GM19467 (cell line): ENCODE data around the gene MAPK11.

Experiments
- ATAC-seq: cut with Tn5 transposase; IDR thresholded peaks from one replicate; pipeline ENCODE4 v1.9.1; 2021; ENCODE audit warnings: mild to moderate bottlenecking, moderate library complexity; ENCODE audit not compliant: unreplicated experiment

Gene MAPK11

DNA sequence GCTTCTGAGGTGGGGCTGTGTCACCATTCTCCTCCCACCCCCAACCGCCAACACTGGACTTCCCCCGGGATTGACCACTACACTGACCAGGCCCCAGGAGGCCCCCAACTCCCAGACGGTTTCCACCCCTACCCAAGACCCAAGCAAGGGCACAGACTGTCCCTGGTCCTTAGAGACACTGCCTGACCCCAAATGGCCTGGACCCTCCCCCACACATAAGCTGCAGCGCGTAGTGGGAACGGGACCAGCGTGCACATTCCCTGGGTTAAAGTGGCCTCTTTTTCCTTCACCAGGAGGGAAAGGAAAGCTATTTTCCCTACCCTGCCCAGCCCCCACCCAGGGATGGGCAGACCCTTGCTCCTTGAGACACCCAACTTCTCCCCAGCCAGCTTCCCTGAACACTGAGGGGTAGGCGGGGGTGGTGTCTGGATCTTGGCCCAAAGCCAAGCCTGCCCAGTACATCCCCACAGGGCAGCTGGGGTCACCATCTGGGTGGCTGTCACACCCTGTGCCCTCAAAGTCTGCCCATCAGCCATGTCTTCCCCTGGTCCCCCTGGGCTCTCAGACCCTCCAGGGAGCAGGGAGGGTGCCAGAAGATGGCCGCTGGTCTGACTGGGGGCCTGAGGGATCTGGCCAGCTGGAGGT is 7.1 kb downstream of the MAPK11 start:
- ATAC-seq, result no peak

DNA sequence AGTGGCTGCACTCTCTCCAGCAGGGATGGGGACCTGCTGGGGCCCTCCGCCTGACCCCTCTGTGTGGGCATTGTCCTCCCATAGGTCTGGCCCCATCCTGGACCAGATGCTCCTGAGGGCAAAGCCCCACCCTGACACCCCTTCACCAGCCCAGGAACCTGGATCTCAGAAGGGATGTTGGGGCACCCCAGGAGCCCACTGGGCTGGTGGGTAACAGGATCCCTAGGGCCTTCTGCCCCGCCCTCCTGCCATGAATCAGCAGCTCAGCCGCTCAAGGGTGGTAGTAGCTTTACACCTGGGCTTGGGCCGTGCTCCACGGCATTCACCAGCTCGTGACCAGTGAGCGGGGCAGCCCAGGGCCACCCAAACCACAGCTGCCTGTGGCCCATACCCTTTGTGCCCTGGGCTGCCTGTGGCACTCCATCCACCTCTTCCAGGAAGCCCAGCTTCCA is 7.7 kb downstream of the MAPK11 start:
- no peak for ATAC-seq

DNA sequence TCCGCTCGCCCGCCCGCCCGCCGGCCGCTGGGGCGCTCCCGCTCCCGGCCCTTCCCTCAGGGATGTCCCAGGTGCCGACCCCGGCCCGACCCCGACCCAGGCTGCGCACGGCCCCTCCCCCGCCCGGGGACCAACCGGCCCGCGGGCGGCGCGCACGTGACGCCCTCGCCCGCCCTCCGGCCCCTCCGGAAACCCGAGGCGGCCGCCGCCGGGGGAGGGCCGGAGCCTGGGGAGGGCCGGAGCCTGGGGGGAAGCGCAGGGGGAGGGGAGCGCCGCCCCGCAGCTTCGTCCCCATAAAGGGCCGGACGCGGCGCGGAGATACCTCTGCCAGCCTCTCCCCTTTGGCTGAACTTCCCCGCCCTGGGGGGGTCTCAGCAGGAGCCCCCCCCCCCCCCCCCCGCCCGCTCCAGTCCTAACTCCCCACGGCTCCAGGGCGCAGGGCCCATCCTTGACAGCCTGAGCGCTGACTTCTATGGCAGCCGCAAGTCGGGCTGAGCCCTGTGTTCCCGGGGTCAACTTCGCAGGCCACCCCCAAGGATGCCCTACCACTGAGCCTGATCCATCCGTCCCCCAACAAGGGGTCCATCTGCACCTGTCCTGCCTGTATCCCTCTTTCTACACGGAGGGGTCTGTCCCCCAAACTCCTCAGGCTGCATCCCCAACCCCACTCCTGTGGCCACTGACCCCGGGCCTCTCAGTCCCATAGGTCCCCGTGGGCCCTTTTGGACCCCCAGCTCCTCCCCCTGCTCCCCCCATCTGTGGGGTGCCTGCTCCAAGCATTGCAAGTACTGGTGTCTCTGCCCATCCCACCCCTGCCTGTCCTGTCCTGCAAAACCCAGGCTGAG is 8.3 kb downstream of the MAPK11 start, which contains the start of gene MAPK12:
TSS of gene MAPK12 (minus strand) at position 69 of the 845 bp plus-strand sequence. CDS start 174 bp downstream, outside the sequence.
- ATAC-seq, result no peak

DNA sequence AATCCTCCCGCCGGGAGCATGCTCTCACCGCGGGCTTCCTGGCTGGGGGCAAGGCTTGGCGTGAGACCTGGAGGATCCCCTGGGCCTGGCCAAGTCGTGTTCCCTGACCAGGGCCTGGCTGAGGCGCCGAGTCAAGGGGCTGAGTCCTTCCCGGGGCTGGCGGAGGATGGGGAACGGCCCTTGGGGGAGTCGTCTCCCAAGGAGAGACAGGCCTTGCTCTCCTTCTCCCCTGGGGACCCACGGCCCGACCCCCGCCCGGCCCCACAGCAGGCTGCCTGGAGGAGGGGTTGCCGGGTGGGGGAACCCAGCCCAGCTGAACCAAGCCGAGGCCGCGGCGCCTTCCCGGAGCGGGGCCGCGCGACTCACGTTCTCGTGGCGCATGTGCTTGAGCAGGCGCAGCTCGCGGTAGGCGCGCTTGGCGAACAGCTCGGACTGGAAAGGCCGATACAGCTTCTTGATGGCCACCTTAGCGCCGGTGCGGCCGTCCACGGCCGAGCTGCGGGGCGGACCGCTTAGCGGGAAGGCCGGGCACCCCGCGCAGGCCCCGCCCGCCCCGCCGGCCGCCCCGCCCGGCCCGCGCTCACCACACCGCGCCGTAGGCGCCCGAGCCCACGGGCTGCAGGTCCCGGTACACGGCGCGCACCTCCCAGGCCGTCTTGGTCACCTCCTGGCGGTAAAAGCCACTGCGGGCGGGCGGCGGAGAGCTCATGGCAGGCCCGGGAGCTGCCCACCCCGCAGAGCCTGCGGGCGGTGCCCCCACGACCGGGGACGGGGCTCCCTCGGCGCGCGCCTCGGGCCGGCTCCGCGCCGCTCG is 9.2 kb downstream of the MAPK11 start:
- no peak for ATAC-seq

DNA sequence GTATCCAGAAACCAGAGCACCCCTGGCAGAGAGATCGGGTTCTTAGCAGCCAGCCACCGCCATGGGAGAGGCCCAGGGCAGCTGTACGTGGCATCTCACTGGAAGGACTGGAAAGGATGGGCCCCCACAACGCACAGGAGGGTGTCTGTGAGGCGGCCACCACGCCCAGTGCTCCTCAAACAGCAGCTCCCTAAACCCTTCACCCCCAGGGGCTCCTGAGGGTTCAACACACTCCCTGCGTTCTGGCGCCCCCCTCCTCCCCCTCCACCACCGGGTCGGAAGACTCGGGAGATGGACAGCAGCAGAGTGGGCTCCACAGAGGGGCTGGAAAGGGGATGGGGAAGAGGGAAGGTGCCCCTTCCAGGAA is 9.8 kb downstream of the MAPK11 start:
- ATAC-seq, result no peak

DNA sequence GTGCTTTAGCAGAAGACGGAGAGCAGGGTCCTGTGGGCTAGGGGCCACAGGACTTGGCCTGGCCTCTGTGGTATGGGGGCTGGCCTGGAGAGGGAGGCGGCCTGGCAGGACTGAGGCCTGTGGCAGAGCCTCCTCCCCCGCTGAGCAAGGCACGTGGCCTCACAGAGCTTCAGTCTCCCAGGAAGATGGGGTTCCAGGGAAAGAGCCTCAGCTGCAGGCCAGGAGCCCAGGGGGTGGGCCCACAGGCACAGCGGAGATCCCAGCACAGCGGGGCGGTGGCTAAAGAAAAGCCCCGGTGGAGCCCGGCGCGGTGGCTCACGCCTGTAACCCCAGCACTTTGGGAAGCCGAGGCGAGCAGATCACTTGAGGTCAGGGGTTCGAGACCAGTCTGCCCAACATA is 10.9 kb downstream of the MAPK11 start:
- ATAC-seq, result no peak

DNA sequence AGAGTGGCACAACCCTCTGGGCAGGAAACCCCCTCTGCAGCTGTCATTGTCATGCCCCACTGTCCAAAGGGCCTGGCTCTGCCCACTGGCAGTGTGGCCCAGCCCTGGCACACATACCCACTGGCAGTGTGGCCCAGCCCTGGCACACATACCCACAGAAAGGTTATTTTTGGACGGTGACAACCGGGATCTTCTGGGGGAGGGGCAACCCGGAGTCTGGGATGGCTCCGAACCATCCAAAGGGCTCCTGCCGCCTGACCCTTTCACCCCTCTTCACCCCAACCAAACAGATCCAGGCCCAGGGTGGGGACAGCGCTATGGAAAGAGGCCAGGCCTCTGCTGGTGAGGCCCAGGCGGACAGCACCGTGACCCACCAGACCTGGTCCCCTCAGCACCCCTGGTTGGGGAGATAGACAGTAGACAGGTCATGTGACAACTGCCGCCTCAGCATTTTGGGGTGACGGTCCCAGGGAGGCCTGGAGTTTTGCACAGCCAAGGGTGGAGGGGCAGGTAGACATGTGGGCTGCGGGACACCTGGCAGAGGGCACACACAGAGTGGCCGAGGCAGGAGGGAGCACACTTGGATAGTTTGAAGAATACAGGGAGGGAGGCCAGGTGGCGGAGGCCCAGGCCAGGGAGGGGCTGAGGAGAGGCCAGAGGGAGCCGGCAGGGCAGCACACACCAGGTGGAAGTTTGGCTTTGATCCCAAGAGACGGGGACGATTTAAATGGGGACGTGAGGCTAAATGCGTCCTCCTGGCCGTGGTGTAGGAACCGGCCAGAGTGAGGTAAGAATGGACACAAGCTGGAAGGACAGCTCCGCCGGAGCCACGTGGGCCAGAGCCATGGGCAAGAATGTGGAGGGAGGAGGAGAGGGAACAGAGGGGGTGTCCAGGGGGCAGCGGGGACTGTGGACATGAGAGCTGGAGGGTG is 11.6 kb downstream of the MAPK11 start:
- no peak for ATAC-seq

DNA sequence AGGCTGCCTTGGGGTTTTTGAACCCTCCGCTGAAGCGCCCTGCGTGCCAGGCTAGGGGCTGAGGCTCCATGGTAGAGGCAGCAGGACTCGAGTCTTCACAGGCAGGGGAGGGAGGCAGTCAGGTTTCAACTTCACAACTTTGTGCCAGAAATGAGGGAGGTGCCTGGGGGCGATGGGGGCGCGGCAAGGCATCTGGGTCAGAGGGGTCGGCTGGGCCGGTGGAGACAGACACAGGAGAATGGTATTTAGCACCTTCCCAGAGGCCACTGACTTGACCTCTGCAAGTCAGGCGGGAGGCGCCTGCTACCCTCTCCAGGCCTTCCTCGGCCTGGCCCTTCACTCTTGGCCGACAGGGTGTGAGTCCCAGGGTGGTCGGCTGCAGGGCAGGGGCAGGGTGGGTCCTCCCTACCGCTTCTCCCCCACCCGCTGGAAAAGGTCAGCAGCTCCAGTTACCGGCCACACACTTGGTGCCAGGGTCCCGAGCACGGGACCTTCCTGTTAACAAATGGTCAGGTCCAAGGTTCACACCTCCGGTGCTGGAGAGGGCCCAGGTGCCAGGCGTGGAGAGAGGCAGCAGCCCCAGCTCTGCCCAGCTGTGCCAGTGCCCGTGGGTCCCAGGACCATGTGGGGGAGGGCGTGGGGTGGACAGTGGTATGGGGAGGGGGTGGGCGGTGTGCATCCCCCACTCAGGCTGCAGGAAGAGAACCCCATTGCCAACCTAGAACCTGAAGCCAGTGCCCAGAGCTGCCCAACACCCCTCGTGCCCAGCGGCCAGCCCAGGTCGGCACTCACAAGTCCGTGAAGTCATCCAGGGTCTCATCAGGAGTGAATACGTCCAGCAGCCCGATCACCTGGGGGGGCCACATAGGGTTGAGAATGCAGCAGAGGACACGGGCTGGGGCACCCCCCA is 12.5 kb downstream of the MAPK11 start:
- ATAC-seq, result no peak

DNA sequence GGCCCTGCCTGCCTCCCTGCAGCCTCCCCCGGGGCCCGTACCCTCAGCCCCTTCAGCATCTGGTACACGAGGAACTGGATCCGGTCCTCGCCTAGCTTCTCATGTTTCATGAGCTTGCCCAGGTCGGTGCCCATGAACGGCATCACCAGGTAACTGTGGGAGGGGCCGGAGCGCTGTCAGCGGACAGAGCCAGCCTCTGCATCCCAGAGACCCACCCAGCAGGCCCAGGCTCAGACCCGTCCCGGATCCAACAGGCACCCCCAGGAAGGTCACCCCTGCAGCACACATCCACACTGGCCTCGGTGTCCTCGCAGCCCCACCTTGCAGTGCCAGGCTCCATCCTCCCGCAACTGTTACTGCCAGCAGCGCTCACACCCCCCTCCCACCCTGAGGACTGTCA is 13.1 kb downstream of the MAPK11 start:
- no peak for ATAC-seq

DNA sequence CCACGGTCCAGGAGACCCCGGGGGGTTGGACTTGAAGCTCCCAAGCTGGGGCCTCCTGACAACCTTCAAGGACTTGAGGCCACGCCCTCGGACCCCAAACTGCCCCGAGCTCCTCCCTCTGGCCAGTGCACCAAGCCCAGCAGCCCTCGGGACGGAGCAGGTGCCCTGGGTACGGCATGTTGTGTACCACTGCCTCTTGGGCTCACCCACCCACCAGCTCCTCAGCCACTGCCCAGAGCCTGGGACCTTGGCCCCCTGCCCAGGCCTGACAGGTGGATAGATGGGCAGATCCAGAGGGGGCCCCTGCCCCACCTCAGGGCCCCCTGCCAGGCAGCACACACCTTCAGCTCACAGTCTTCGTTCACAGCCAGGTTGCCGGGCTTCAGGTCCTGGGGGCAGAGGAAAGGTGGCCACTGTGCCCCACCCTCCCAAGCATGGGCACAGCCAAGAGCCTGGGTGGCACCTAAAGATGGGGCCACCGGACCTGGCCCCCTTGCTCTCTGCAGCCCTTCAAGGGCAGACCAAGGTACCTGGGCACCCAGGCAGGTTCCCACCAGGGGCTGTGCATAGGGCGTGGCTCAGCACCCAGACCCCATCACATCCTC is 13.8 kb downstream of the MAPK11 start:
- ATAC-seq, result no peak

DNA sequence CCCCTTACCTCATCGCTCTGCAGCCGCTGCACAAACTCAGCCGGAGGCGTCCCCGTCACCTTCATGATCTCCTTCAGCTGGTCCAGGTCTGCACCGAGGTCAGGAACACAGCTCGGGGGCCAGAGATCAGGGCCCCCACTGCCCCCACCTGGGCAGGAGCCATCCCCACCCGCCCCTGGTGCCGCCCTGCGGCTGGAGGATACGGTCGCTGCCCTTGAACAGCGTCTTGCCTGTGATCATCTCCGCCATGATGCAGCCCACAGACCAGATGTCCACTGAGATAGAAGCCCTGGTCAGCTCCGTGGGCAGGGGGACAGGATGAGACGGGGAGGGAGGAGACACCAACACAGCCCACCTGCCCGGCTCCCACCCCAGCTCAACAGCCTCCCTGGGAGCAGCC is 14.6 kb downstream of the MAPK11 start:
- ATAC-seq, result no peak

DNA sequence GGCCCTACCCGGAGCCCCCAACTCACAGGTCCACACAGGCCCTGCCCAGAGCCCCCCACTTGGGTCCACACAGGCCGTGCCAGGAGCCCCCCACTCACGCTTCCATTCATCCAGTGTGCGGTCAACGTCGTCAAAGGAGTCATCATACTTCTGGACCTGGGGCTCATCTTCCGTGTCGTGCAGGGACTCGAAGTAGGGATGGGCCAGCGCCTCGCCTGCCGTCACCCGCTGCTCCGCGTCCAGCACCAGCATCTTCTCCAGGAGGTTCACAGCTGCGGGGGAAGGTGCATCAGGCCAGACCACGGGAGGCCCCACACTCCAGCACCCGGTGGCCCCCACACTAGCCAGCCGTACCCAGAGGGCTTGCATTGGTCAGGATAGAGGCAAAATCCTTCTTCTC is 15.1 kb downstream of the MAPK11 start:
- ATAC-seq, result no peak

DNA sequence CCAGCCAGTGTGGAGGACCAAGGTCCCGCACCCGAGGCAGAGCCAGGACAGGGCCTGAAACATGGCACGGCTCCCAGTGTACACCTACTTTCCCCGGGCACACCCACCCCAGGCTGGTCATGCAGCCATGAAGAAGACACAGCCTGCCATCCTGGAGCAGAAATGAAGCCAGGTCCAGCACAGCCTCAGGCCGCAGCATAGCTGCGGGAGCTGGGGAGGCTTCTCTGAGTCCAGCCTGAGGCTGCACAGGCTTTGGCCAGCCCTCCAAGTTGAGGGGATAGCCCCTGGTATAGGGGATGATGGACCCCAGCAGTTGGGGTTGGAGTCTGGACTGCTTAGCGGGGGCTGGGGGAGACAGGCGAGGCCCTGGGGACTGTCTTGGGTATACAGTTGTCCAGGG is 16.2 kb downstream of the MAPK11 start:
- ATAC-seq, result no peak

DNA sequence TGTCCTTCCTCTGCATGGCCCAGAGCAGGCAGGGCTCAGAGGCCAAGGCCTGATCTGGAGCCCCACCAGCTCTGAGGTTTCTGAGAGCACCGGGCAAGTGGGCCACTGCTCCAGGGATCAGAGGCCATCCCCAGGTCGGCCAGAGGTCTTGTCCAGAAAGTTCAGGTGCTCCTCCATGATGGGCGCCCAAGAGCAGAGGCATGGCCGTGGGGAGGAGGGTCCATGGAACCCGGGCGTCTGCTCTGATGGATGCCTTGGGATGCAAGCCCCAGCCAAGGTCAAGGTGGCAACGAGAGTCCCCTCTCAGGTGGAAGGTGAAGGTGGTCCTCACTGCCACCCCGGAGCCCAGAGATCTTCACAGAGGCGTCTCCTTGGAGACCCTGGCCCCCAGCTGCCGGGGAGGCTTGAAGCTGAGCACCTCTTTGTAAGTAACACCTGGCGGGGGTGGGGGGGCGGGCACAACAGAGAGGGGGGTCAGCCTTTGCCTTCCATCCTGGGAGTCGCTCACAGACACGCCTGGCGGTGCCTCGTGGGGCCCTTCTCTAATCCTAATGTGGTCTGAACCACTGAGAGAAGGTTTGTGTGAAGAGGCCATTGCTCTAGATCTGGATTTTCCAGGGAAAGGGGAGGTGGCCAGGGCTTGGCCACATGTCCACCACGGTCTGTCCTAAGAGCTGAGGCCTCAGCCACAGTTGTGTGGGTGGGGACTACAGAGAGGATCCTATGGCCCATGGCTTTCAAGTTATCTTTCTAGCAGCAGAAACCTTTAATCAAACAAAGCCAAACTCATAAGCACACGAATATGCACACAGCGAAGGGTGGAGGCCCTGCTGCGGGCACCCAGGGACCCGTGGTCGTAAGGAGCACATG is 16.9 kb downstream of the MAPK11 start:
- no peak for ATAC-seq

DNA sequence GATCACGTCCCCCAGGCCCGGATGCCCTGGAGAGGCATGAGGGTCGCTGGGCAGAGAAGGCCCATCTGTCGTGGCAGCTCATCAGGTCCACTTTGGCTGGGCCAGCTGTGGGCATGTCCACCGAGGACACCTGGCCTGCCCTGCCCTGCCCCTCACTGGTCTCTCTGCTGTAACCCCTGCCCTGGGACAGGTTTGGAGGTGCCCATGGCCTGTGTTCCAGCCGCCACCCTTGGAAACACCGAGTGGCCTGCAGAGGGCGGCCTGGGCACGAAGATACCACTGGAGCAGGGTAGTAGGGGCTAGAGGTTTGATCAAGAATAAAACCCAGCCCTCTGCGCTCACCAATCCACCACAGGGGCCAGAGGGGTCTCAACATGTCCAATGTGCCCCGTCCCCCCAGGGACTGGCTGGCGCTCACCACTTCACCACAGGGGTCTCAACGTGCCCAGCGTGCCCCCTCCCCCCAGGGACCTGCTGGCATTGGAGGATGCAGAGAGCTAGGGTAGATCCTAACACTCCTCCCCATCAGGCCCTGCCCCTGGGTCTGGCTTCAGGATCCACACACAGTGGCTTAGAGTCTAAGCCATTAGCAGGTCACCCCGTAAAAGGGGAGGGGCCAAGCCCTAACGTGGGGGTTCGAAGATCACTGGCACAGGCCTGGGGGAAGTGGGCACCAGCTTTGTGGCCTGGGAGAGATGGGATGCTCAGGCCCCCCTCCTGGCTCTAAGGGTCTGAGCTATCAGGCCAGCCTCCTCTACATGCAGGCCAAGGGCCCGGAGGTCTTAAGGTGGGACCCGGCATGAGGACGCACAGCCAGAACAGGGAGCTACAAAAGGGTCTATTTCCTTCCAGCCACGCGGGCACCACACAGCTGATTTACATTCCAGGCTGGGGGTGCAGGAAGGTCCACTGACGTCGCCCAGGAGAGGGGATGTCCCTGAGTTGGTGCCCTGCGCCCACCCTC is 17.8 kb downstream of the MAPK11 start:
- no peak for ATAC-seq

DNA sequence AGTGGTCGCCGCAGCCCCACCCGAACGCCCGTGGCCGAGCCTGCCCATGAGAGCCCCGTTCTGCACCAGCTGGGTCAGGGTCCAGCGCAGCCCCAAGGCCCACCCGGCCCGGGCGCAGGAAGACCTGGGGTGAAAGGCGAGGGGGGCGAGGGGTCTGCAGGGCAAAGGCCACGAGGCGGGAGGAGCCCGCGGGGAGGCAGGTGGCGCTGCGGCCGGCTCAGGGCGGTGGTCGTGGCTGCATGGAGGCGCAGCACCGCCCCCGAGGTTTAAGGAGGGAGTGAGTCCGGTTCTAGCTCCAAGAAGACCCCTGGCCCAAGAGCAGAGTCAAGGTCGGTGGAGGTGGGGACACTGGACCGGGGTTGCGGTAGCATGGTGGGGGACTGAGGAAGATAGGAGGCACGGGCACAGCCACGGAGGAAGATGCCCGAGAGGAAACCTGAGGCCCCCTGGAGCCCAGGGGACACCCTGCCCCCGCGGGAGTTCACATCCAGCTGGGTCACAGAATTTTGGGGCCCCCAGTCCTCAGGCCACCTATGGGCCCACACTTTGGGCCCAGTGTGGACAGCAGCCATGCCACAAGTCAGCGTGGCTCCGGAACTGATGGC is 18.6 kb downstream of the MAPK11 start:
- ATAC-seq, result no peak
